GM19025 (cell line): Measurements from ENCODE around the gene UBE2B.

Source experiments
- ATAC-seq: cut with Tn5 transposase; IDR thresholded peaks from one replicate; pipeline ENCODE4 v1.9.1; 2021; ENCODE audit warnings: mild to moderate bottlenecking, low read depth, moderate library complexity; ENCODE audit not compliant: unreplicated experiment

The UBE2B gene

DNA sequence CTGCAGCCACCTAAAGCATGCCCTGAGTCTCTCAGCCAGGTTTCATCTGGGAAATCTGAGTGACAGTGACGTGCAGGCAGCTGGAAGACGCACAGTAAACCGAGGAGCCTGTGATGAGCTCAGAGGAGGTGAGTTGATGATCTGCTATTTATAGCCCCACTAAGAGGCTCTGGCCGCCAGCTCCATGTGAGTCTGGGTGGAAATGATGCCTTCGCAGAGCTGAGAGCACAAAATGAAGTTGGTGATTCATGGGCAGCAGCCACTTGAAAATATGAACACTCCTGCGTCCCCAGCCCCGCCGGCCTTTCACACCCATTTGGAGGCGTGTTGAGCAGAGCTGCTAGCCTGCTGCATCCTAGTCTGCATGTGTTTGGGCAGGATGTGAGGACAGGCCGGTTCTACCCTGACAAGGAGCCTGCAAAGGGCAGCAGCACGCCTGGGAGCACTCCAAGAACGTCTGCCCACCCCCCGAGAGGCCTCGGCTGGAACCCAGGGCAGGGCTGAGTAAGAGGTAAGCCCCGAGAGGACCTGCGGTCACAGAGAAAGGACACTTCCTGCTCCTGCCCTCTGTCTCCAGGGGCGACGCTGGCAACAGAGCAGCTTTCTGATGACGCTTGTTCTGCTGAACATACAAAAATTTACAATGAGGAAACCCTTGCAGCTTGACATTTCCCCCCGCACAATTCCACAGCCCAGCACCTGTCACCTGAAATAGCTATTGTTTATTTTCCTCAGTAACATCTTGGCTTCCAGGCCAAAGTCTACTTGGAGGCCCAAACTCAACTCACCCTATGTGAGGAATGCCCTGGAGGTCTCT is 65.4 kb downstream of the UBE2B start:
- peak; percentile 71 for ATAC-seq

DNA sequence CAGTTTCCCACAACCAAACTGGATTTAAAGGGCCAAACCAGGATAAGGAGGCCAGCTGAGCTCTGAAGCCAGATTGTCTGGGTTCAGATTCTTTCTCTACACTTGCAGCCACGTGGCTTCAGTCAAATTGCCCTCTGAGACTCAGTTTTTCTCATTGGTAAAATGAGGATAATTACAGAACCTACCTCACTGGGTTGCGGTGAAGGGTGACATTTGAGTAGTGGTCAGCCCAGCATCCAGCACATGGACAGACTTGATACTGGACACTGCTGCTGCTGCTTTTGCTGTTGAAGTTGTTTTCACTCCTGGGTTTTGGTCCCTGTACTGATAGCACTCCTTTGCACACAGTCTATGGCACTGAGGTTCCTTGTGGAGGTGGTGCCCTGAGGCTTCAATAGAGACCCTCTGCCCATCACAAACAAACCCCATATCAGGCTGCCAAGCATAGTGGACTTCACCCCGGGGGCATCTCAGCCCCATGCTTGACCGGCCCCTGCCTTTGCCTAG is 66.0 kb downstream of the UBE2B start:
- ATAC-seq: no peak

DNA sequence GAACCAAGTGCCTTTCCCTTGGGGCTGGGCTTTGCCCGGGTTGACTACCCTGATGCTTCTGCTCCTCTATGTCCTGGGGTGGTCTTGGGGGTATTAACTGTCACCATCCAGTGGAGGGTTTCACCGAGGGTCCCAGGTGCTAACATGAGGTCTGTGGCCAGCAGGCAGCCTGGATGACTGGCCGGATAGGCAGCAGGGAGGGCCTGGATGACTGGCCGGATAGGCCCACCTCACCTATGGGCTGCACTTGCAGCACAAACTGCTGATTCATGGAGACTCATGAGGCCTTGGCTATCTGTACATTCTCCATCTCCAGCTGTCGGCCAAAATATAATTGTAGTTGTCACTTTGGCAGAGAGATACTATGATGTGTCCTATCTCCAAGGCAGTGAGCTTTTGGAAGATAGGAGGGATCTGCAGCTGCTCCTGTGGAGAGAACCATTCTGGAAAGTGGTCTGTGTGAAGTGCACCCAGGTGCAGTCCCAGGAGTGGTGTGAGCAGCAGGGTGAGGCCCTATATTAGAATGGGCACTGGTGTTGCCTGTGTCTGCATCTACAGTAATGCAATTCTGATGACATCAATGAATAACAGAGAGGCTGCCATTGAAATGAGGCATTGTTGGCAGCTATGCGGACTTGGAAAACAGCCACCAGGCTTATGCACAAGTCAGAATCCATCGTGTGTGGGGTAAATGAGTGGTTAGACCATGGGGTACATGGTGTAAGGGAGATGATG is 66.6 kb downstream of the UBE2B start:
- no peak for ATAC-seq

DNA sequence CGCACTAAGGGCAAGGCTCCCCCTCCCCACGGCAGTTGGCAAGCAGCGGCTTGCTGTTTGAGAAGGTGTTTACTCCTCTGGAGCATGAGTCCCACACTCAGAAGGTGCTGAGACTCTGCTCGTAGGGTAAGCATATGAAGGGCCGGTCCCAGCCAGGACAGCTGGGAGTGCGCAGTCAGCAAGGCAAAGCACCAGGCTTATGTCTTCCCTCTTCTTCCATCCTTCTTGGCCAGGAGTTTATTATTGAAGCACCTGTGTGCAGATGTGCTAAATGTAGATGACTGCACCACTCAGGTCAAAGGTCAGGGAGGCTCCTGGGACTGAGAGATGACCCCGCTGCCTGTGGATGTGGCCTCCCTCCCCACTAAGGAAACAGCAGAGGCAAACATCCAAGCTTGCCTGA is 67.4 kb downstream of the UBE2B start:
- no peak for ATAC-seq

DNA sequence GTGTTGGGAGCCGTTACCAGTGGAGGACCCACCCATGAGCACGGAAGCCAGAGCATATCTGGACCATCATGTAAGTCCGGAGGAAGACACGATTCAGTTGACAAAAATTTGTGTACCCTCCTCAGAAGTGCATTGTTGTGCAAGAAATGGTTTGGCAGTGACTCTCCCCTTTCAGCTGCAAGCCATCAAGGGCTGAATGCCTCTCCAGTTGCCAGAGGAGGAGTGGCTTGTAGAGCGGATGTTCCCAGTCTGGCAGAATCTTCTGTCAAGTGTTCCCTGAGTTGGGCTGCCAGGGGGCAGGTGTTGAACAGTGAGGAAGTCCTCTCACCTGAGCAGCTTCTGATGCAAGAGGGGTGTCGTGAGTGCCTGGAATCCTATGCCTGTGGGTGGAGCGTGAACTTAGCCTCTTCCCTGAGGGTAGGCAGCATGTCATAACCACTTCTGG is 67.9 kb downstream of the UBE2B start:
- no peak for ATAC-seq

DNA sequence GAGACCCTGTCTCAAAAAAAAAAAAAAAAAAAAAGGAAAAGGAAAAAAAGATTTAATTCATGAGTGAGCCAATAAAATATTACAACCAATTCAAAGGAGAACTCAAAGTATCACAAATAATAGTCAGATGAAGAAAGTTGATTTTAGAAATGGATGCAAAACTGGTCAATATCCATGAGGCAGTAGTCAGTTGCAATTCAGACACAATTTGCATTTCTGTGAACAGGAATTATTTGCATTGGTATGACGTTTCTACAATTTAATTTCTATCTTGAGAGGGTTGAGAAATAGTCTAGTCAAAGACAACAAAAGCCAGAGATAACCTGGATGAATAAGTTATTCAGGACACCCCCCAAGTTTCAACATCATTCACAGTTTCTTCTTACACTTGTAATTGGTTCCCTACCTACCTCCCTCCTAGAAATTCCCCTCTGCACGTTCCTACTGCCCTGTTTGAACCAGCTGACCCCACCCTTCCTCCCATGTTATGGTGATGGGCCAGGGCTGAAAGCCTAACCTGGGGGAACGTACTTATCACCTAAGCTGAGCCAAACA is 68.9 kb downstream of the UBE2B start:
- ATAC-seq: no peak
